Body of pancreas (tissue), 4 donors: Measurements from ENCODE around the gene CARNS1. TPM values are rescaled to one million over a fixed set of nuclear protein-coding genes. Genes with fewer than 3 reads are reported as not detected.

Experiments used
- ATAC-seq: fragments of 150-250 bp; one replicate; pipeline ENCODE4 v1.9.1; 2016
- DNase-seq, 4 donors: peaks; one replicate each; pipeline ENCODE4 v3.0.0-alpha.2; 2019
- H3K27ac ChIP-seq, 4 donors: fragments of 200-600 bp; sonication (generic); 1 replicate in 3 of 4; 2 replicates in 1 of 4; pipeline versions ENCODE4 v1.5.1 to v1.6.1; 2016 to 2019; ENCODE audit warnings: mild to moderate bottlenecking in 1 of 4, mixed read lengths in 1 of 4, moderate library complexity in 1 of 4
- H3K27me3 ChIP-seq, 2 donors: fragments of 200-600 bp; sonication (generic); one replicate each; pipeline ENCODE4 v1.6.0; 2016; ENCODE audit warnings: mild to moderate bottlenecking in 1 of 2
- H3K36me3 ChIP-seq, 2 donors: fragments of 200-600 bp; sonication (generic); replicated peaks in 1 of 2; 2 replicates each; pipeline ENCODE4 v1.5.1; 2016; ENCODE audit warnings: low read depth in 2 of 2; ENCODE audit not compliant: insufficient read depth in 1 of 2
- H3K4me1 ChIP-seq: fragments of 200-600 bp; sonication (generic); one replicate; pipeline ENCODE4 v1.6.0; 2016
- H3K4me3 ChIP-seq, 2 donors: fragments of 200-600 bp; sonication (generic); 1 replicate in 1 of 2; 2 replicates in 1 of 2; pipeline ENCODE4 v1.5.1; 2016 to 2019
- H3K9me3 ChIP-seq, 3 donors: fragments of 200-600 bp; sonication (generic); 1 replicate in 2 of 3; 2 replicates in 1 of 3; pipeline ENCODE4 v1.5.1; 2016
- CTCF ChIP-seq, 7 experiments: fragments of 450-650 bp in 4 of 7; fragments of 200-600 bp in 3 of 7; sonication (generic) in 3 of 7; IDR thresholded peaks; one replicate each; pipeline ENCODE4 v1.5.1; 2016 to 2019; ENCODE audit warnings: antibody characterized with exemption in 7 of 7
- POLR2A ChIP-seq, 3 donors: fragments of 450-650 bp; IDR thresholded peaks; one replicate each; pipeline ENCODE4 v1.6.1; 2016; ENCODE audit warnings: antibody characterized with exemption in 3 of 3, mild to moderate bottlenecking in 2 of 3
- WGBS, 2 donors: methylation state at CpG; one replicate each; pipeline ENCODE4 v1.1.5; 2017; 5-methylcytosine and 5-hydroxymethylcytosine counted together
- intact Hi-C: fragments of 100-400 bp; cut with DNase I; formaldehyde crosslinking; loops from one replicate; pipeline ENCODE4 v1.15.1; 2023
- total RNA-seq, 2 donors: library from RNA; depleted of rRNA; stranded (reverse); fragments of >200 nt; gene quantifications; one replicate each; pipeline ENCODE4 v1.1.0, GENCODE V29; 2016

Gene CARNS1
- total RNA-seq, 2 donors from 2014 or later, result 2.1 to 2.6 TPM

GRCh38 chr11:67387069-67387468, 28.4 kb upstream of the CARNS1 start:
- ATAC-seq (no peak), DNase-seq (no peak)
- Histone ChIP-seq H3K9me3 (no peaks in the 10 kb centered on the region), H3K4me1 (peaks cover 10% of the 10 kb centered on the region), H3K4me3 (no peak overlapping the region), H3K27me3 (no peaks in the 10 kb centered on the region), H3K27ac (no peak overlapping the region), H3K36me3 (no peaks in the 10 kb centered on the region)
- 38 to 40% methylated on average over 4 to 9 of the region's 9 CpGs for WGBS, 2 donors
- intact Hi-C loops, result loop anchor here (5.0 kb wide), 1 partner anchor 125 kb away; no protein-coding TSS in a partner anchor
- TF ChIP-seq POLR2A (IDR thresholded peaks at IDR 0.05) (no peak), CTCF (IDR thresholded peaks at IDR 0.05) (no peak)

- H3K4me3 ChIP-seq, result no peak overlapping the region
- 60 to 63% methylated on average over 6 of the region's 6 CpGs for WGBS, 2 donors
- no peak for TF ChIP-seq POLR2A (IDR thresholded peaks at IDR 0.05)
- no peak for TF ChIP-seq CTCF (IDR thresholded peaks at IDR 0.05)
- no peak overlapping the region for H3K27ac ChIP-seq
- ATAC-seq (no peak), DNase-seq (no peak)
- H3K4me1 ChIP-seq, result peaks cover 15% of the 10 kb centered on the region
- no peaks in the 10 kb centered on the region for H3K36me3 ChIP-seq
- no peaks in the 10 kb centered on the region for H3K9me3 ChIP-seq
- no peaks in the 10 kb centered on the region for H3K27me3 ChIP-seq
- intact Hi-C loops, result loop anchor here (5.0 kb wide), 1 partner anchor 125 kb away; no protein-coding TSS in a partner anchor
Measured at GRCh38 chr11:67387518-67387917, 28.0 kb upstream of the CARNS1 start.

GRCh38 chr11:67389477-67389876, 26.0 kb upstream of the CARNS1 start:
- Histone ChIP-seq H3K27me3 (no peaks in the 10 kb centered on the region), H3K27ac (no peak overlapping the region), H3K36me3 (no peaks in the 10 kb centered on the region), H3K4me1 (peaks cover 23% of the 10 kb centered on the region), H3K4me3 (no peak overlapping the region), H3K9me3 (no peaks in the 10 kb centered on the region)
- TF ChIP-seq CTCF (IDR thresholded peaks at IDR 0.05), result peak in 6 of 7 experiments; percentile 36 to 62 (median 54)
- TF ChIP-seq POLR2A (IDR thresholded peaks at IDR 0.05), result no peak
- DNase-seq (peak; percentile 56 to 73 (median 60)), ATAC-seq (no peak)
- WGBS, 2 donors, result 58 to 59% methylated on average over 6 of the region's 6 CpGs
- intact Hi-C loops, result loop anchor here (5.0 kb wide), 1 partner anchor 127 kb away; no protein-coding TSS in a partner anchor

- ATAC-seq (no peak), DNase-seq (no peak)
- Histone ChIP-seq H3K9me3 (no peaks in the 10 kb centered on the region), H3K27ac (peak overlapping the region in 3 of 4 donors; percentile 76 to 89 (median 87)), H3K4me1 (peaks cover 23% of the 10 kb centered on the region), H3K27me3 (no peaks in the 10 kb centered on the region), H3K36me3 (no peaks in the 10 kb centered on the region), H3K4me3 (peak overlapping the region; percentile 93 to 94)
- no peak for TF ChIP-seq POLR2A (IDR thresholded peaks at IDR 0.05)
- TF ChIP-seq CTCF (IDR thresholded peaks at IDR 0.05), result no peak
- 11% methylated on average over 14 to 15 of the region's 15 CpGs for WGBS, 2 donors
- intact Hi-C loops, result no loop called here
Measured at GRCh38 chr11:67390947-67391303, 24.6 kb upstream of the CARNS1 start.
